ENCODE results near the gene MBD3L4.

DNA sequence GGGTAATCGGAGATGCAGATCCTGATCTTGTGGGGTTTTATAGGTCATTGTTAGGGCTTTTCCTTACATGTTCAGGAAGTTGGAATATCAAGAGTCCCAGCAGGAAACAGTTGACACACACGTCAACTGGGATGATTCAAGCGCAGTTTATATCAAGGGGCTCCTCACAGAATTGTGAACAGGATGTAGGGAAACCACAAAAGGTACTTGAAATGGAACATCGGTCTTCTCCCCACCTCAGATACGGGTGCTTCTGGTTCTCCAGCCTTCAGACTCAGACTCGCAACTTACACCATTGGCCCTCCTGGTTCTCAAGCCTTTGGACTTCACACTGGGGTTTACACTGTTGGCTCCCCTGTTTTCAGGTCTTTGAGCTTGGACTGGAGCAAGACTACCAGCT, 49.0 kb upstream of the MBD3L4 start:
- TF ChIP-seq, protein P1, sequence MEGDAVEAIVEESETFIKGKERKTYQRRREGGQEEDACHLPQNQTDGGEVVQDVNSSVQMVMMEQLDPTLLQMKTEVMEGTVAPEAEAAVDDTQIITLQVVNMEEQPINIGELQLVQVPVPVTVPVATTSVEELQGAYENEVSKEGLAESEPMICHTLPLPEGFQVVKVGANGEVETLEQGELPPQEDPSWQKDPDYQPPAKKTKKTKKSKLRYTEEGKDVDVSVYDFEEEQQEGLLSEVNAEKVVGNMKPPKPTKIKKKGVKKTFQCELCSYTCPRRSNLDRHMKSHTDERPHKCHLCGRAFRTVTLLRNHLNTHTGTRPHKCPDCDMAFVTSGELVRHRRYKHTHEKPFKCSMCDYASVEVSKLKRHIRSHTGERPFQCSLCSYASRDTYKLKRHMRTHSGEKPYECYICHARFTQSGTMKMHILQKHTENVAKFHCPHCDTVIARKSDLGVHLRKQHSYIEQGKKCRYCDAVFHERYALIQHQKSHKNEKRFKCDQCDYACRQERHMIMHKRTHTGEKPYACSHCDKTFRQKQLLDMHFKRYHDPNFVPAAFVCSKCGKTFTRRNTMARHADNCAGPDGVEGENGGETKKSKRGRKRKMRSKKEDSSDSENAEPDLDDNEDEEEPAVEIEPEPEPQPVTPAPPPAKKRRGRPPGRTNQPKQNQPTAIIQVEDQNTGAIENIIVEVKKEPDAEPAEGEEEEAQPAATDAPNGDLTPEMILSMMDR (IDR thresholded peaks at IDR 0.05; ENCODE audit: insufficient read depth, low read length, poor library complexity, severe bottlenecking) = no peak
- TF ChIP-seq EZH2phosphoT487 (conservative IDR thresholded peaks at IDR 0.05; ENCODE audit: low read length) = no peak
